GM19468 (cell line): ENCODE results near the gene SLC25A23.

Experiments
- ATAC-seq: cut with Tn5 transposase; IDR thresholded peaks from one replicate; pipeline ENCODE4 v1.9.1; 2021; ENCODE audit warnings: mild to moderate bottlenecking, moderate library complexity, moderate number of reproducible peaks; ENCODE audit not compliant: unreplicated experiment; ENCODE audit errors: extremely low read depth

Gene SLC25A23

DNA sequence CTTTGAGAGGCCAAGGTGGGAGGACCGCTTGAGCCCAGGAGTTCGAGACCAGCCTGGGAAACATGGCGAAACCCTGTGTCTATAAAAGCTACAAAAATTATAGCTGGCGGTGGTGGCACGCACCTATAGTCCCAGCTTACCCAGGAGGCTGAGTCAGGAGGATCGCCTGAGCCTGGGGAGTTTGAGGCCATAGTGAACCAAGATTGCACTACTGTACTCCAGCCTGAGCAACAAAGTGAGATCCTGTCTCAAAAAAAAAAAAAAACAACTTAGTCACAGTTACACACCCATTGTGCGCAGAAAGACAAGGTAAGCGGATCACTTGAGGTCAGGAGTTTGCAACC is 22.7 kb upstream of the SLC25A23 start:
- no peak for ATAC-seq

- peak; percentile 32 for ATAC-seq
Observed at GRCh38 chr19:6481541-6482342, 22.1 kb upstream of the SLC25A23 start, which contains the start of gene DENND1C. TSS of gene DENND1C (minus strand) at chr19:6481787. CDS start at chr19:6481695, 92 bp downstream.

DNA sequence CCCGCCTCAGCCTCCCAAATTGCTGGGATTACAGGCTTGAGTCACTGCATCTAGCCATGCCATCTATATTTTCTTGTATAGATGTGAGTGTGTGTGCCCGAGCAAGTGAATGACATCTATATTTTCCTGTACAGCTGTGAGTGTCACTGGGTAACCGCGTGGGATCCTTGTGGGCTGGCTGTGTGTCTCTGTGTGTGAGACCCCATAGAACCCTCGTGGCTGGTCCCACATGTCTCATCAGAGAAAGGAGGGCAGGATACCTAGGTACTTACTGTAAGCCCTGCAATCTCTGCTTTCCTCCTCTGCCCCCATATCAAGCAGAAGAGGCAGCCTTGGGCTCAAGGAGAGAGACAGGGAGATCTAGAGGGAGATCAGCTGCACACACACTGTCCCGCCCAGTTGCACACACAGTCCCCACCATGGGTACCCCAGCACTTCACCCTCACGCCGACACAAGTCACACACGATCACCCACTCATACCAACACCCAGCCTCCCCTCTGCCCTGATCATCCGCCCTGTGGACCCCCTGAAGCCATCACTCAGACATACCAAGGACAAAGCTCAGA is 21.3 kb upstream of the SLC25A23 start:
- ATAC-seq, result no peak

- ATAC-seq, result no peak
Observed at GRCh38 chr19:6479836-6480398, 20.3 kb upstream of the SLC25A23 start.

DNA sequence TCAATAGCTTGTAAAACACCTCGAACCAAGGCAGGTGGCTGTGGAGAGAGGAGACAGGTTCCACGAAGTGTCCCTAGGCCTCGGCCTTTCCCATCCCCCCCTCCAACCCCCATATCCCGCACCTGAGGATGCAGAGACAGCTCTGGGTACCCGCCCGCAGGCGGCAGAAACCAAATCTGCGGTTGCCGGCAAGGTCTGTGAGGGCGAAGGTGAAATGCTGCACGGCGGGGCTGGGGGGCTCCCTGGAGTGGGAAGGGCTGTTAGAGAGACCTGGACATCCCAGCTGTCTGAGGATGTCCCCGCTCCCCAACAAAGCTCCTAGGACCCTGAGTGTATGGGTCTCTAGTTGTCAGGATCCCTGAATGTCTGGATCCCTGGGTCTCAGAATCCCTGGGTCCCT is 19.2 kb upstream of the SLC25A23 start:
- ATAC-seq, result no peak

DNA sequence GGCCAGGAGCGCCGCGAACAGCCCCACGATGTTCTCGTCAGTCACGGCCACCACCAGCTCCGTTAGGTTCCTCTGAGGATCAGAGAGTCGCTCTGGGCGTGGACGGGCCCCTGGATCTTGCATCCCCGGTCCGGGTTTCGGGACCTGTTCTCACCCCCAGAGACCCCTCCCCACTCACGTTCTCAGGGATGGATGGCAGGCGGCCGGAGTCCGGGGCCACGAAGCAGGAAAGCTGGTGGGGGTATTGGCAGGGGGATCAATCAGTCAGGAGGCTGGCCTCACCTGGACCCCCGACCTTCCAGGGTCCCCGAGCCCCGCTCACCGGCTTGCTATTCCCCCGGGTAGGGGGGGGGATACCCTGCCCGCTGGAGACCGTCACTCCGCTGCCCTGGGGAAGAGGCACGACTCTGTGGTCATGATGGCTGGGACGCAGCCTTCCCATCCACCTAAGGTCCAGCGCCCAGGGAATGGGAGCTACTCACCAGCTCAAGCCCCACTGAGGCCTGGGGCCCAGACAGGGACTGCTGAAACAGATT is 17.4 kb upstream of the SLC25A23 start:
- no peak for ATAC-seq

- no peak for ATAC-seq
Observed at GRCh38 chr19:6476155-6476895, 16.7 kb upstream of the SLC25A23 start.

DNA sequence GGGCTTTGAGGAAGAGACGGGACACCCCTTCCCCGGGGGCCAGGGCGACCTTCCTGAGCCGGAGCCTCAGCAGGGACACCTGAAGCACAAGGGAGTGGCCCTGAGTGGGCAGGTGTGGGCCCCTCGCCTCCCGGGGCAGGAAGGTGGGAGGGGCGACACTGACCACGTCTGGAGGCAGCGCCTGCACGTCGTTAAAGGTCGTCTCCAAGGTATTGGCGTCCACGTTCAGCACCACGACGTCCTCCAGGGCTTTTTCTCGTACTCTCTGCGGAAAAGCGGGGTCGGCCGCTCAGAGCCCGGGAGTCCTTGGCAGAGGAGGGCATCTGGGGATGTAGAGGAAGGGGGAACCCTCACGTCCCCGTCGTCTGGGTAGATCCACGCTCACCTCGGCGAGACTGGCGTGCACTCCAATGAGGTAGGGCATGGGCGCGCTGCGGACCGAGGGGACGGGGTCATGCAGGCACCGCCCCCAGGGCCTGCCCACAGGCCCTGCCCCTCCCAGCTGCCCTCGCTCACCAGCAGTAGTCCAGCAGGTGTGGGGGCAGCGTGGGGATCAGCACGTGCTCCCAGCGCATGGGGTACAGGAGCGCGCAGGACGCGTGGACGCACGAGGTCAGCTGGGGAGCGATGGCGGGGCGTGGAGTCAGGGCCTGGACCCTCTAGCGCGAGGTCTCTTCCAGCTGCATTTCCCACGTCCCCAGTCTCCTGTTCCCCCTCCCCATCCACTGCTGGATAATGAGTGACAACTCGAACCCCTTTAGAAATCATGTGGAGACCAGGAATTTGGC is 15.9 kb upstream of the SLC25A23 start:
- no peak for ATAC-seq

DNA sequence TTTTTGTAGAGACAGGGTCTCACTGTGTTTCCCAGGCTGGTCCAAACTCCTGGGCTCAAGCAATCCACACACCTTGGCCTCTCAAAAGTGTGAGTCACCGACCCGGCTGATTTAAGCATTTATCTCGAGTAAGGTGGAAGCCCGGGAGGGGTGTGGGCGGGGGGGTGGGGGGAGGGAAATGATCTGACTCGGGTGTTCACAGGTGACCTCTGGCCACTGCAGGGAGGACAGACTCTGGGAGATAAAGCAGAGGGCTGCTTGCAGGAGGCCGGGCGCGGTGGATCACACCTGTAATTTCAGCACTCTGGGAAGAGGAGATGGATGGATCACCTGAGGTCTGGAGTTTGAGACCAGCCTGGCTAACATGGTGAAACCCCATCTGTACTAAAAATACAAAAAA is 14.1 kb upstream of the SLC25A23 start:
- no peak for ATAC-seq

GRCh38 chr19:6472713-6473112 is 13.1 kb upstream of the SLC25A23 start:
- ATAC-seq, result no peak

- no peak for ATAC-seq
Observed at GRCh38 chr19:6471076-6471475, 11.5 kb upstream of the SLC25A23 start.

DNA sequence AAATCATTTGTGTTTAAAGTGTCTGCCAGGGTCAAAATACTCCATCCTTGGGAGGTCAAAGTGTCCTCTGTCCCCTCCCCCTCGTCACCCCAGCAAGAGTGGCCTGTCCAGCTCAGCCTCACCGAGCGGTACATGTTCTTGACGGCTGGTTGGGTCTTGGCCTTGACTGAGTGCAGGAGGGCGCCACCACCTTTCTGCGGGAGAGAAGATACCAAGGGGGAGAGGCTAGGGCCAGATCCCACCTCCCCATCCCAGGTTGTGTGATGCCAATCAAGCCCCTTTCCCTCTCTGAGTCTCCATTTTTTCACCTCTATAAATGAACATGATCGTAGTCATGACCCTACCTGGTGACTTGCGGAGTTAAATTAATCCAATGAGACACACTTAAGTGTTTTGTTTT is 10.6 kb upstream of the SLC25A23 start:
- ATAC-seq, result no peak

- ATAC-seq, result no peak
Observed at GRCh38 chr19:6467384-6467783, 7.8 kb upstream of the SLC25A23 start.

DNA sequence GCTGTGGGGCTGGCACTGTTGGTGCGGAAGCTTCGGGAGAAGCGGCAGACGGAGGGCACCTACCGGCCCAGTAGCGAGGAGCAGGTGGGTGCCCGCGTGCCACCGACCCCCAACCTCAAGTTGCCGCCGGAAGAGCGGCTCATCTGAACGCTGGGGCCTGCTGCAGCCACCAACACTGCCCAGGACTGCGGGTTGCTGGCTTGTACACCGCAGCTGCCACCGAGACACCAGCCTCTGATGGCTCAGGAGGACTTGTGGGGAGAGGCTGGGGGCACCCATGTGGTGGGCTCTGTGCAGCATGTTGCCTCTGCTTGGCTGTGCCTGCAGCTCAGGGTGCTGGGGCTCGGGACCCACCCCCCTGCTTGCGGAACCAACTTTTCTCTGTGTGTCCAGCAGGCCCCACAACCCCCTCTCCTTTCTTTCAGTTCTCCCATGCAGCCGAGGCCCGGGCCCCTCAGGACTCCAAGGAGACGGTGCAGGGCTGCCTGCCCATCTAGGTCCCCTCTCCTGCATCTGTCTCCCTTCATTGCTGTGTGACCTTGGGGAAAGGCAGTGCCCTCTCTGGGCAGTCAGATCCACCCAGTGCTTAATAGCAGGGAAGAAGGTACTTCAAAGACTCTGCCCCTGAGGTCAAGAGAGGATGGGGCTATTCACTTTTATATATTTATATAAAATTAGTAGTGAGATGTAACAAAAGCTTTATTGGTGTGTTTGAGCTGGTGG is 7.1 kb upstream of the SLC25A23 start:
- ATAC-seq, result no peak

GRCh38 chr19:6465663-6466062 is 6.1 kb upstream of the SLC25A23 start:
- ATAC-seq, result no peak

DNA sequence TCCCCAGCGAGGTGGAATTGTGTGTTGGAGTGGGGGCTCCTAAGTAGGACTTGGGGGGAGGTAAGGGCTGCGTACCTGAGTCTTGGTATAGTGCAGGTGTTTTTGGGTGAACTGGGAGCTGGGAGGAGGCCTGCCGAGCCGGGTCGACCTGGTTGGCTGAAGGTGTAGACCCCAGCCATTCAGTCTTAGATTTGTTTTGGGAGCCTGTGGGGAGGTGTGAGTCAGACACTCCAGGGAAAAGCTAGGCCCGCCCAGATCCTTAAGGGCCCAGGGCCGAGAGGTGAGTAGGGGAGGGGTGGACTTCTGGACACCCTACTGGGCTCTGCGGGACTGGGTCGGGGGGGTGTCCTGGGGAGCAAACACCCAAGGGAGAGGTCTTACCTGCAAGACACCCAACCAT is 5.4 kb upstream of the SLC25A23 start:
- ATAC-seq, result no peak

DNA sequence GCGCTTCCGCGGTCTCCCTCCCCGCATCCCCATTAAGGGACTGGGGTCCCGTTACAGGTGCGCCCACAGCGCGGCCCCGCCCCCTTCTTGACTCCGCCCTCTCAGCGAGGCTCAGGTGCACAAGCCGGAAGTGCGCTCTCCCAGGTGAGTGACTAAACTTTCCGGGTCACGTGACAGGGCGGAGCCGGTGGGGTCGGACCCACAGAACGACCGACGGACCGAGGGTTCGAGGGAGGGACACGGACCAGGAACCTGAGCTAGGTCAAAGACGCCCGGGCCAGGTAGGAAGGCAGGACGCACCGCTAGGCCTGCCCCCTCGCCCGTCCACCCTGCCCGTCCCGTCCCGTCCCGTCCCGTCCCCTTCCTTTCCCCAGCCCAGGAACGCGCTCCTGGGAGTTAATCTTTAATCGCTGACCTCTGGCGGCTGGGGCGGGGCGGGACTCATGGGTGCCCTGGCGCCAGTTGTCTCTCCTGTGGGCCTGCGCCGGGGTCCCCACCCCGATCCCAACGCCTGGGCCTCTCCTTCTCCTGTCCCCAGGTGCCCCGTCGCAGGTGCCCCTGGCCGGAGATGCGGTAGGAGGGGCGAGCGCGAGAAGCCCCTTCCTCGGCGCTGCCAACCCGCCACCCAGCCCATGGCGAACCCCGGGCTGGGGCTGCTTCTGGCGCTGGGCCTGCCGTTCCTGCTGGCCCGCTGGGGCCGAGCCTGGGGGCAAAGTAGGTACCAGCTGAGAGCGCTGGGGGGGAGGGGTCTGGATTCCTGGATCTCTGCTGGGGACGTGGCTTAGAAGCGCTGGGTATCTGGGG is 4.7 kb upstream of the SLC25A23 start, which contains the start of gene CRB3:
Gene CRB3, plus strand, starts transcription at position 202 of the 804 bp plus-strand sequence. Its CDS starts 431 bp downstream, at position 633.
- no peak for ATAC-seq

GRCh38 chr19:6460099-6460884 is 700 bp upstream of the SLC25A23 start:
- ATAC-seq, result peak; percentile 35
